GM12892 (cell line): ENCODE measurements around the gene PROKR1.

Experiments
- POLR2A ChIP-seq: IDR thresholded peaks from 2 replicates; pipeline ENCODE4 v1.6.1; 2011; ENCODE audit warnings: low read depth, low read length, control low read depth
- POLR2AphosphoS5 ChIP-seq: IDR thresholded peaks from 2 replicates; pipeline ENCODE4 v1.6.1; 2011; ENCODE audit warnings: low read depth, low read length, control low read depth
- TAF1 ChIP-seq: IDR thresholded peaks from 2 replicates; pipeline ENCODE4 v1.6.1; 2011; ENCODE audit warnings: low read depth, mild to moderate bottlenecking, control low read depth, low read length, borderline replicate concordance

DNA sequence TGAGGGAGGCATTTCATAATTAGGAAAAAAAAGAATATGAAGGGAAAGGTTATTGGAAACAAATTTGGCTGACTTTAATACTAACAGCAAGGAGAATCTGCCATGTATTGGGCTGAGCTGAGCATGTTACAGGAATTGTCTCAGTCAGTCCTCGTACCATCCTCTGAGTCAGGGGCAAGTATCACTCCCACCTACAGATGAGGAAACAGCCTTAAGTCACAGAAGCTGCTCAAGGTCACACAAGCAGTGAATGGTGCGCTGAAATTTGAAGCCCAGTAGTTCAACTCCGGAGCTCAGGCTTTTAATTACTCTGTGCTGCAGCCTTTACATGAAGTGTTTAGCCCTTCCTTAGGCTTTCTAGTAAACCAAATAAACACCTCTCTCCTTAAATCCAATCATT, 17.3 kb downstream of the PROKR1 start:
- TF ChIP-seq POLR2A, result no peak
- TF ChIP-seq POLR2AphosphoS5, result no peak
- TF ChIP-seq TAF1, result no peak
